ENCODE results near the gene RIPOR2. TPM values are rescaled to one million over a fixed set of nuclear protein-coding genes. Genes with fewer than 3 reads are reported as not detected.
A peak's percentile ranks its signal among the peaks of the same experiment; 100 is the strongest.

RIPOR2 gene
- total and polyA plus RNA-seq, 2 of the 13 experiments (the other 11 are each of a cell fraction or from before 2014, with no cell fraction given), result 0.02 to 0.05 TPM

GRCh38 chr6:24774696-24775519 lies 160.9 kb downstream of the RIPOR2 start, which contains the start of gene GMNN (continued):
- TF ChIP-seq FOXA3 (CRISPR knock-in tag; IDR thresholded peaks at IDR 0.05) (peak; percentile 25; the same call in 1 of the 2 replicates), ZNF335 (CRISPR knock-in tag; IDR thresholded peaks at IDR 0.05) (peak; percentile 85; the same call in 1 of the 2 replicates), GTF2F1 (IDR thresholded peaks at IDR 0.05; ENCODE audit: low read length) (no peak), RFX1 (IDR thresholded peaks at IDR 0.05) (no peak), ZBTB4 (CRISPR knock-in tag; IDR thresholded peaks at IDR 0.05; ENCODE audit: borderline replicate concordance) (peak; percentile 76; the same call in 1 of the 2 replicates), ZNF589 (CRISPR knock-in tag; conservative IDR thresholded peaks at IDR 0.05) (no peak; the same call in 1 of the 2 replicates), CREB1 (IDR thresholded peaks at IDR 0.05) (peak; percentile 43), CREB1 (CRISPR knock-in tag; IDR thresholded peaks at IDR 0.05) (peak; percentile 70), ZNF792 (CRISPR knock-in tag; IDR thresholded peaks at IDR 0.05) (peak; percentile 78; the same call in 1 of the 2 replicates), ISX (CRISPR knock-in tag; conservative IDR thresholded peaks at IDR 0.05) (0 out of 2 replicates have a peak, but pooled peaks have one; percentile 80), ZNF281 (CRISPR knock-in tag; IDR thresholded peaks at IDR 0.05; ENCODE audit: borderline replicate concordance) (peak; percentile 81; the same call in 1 of the 2 replicates), DNMT3B (CRISPR knock-in tag; conservative IDR thresholded peaks at IDR 0.05) (peak; percentile 55; the same call in 1 of the 2 replicates), NCOA2 (CRISPR knock-in tag; IDR thresholded peaks at IDR 0.05) (peak; percentile 30), HCFC1 (IDR thresholded peaks at IDR 0.05; ENCODE audit: low read depth, low read length) (no peak), NFATC3 (CRISPR knock-in tag; IDR thresholded peaks at IDR 0.05) (peak; percentile 97), ZBTB39 (CRISPR knock-in tag; IDR thresholded peaks at IDR 0.05) (peak; percentile 92; the same call in 1 of the 2 replicates), TRIM24 (CRISPR knock-in tag; IDR thresholded peaks at IDR 0.05) (no peak), MBNL3 (CRISPR knock-in tag; conservative IDR thresholded peaks at IDR 0.05) (no peak), ZNF546 (CRISPR knock-in tag; conservative IDR thresholded peaks at IDR 0.05) (peak; percentile 97; the same call in 1 of the 2 replicates), CBX2 (IDR thresholded peaks at IDR 0.05; ENCODE audit: low read depth, low read length) (no peak), CBX2 (CRISPR knock-in tag; IDR thresholded peaks at IDR 0.05; ENCODE audit: low read depth) (no peak), NR2F1 (CRISPR knock-in tag; IDR thresholded peaks at IDR 0.05) (peak; percentile 86 to 93)
- TF ChIP-seq, protein P1, sequence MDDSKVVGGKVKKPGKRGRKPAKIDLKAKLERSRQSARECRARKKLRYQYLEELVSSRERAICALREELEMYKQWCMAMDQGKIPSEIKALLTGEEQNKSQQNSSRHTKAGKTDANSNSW (CRISPR knock-in tag; IDR thresholded peaks at IDR 0.05; ENCODE audit: borderline replicate concordance), result peak; percentile 96
